ENCODE measurements around the gene NUP205.

The NUP205 gene

GRCh38 chr7:135557455-135558336 lies at the start of gene NUP205:
Gene NUP205, plus strand, starts transcription at chr7:135557917. Its CDS starts 28 bp downstream, at chr7:135557945.
- FAIRE-seq, result peak; percentile 94

- no peak for FAIRE-seq
Measured at GRCh38 chr7:135508883-135509588, 48.7 kb upstream of the NUP205 start.

GRCh38 chr7:135509589-135509838 lies 48.2 kb upstream of the NUP205 start:
- FAIRE-seq, result no peak

GRCh38 chr7:135509839-135510591 lies 47.7 kb upstream of the NUP205 start, which contains the start of gene CNOT4:
Gene CNOT4, minus strand, starts transcription at chr7:135510102. Its CDS starts 71,771 bp downstream, at chr7:135438331.
- no peak for FAIRE-seq

GRCh38 chr7:135510592-135511183 lies 47.0 kb upstream of the NUP205 start:
- FAIRE-seq, result no peak

GRCh38 chr7:135512135-135512887 lies 45.4 kb upstream of the NUP205 start:
- peak; percentile 99 for FAIRE-seq

GRCh38 chr7:135514856-135515255 lies 42.9 kb upstream of the NUP205 start:
- no peak for FAIRE-seq

GRCh38 chr7:135517060-135517459 lies 40.7 kb upstream of the NUP205 start:
- no peak for FAIRE-seq

- FAIRE-seq, result peak; percentile 49
Measured at GRCh38 chr7:135518748-135519147, 39.0 kb upstream of the NUP205 start.

GRCh38 chr7:135519233-135519688 lies 38.5 kb upstream of the NUP205 start:
- FAIRE-seq, result no peak

GRCh38 chr7:135519871-135520270 lies 37.8 kb upstream of the NUP205 start:
- FAIRE-seq, result no peak

- FAIRE-seq, result no peak
Measured at GRCh38 chr7:135522509-135522908, 35.2 kb upstream of the NUP205 start.

- FAIRE-seq, result peak; percentile 32
Measured at GRCh38 chr7:135523146-135523545, 34.6 kb upstream of the NUP205 start.

GRCh38 chr7:135525426-135525825 lies 32.3 kb upstream of the NUP205 start:
- FAIRE-seq, result no peak

- FAIRE-seq, result no peak
Measured at GRCh38 chr7:135527025-135527424, 30.7 kb upstream of the NUP205 start.

GRCh38 chr7:135536150-135536549 lies 21.6 kb upstream of the NUP205 start:
- FAIRE-seq, result no peak

GRCh38 chr7:135537453-135537852 lies 20.3 kb upstream of the NUP205 start:
- no peak for FAIRE-seq

- no peak for FAIRE-seq
Measured at GRCh38 chr7:135537905-135538304, 19.8 kb upstream of the NUP205 start.

GRCh38 chr7:135538376-135538775 lies 19.3 kb upstream of the NUP205 start:
- no peak for FAIRE-seq

GRCh38 chr7:135539629-135540028 lies 18.1 kb upstream of the NUP205 start:
- no peak for FAIRE-seq

GRCh38 chr7:135541029-135541428 lies 16.7 kb upstream of the NUP205 start:
- FAIRE-seq, result no peak

- no peak for FAIRE-seq
Measured at GRCh38 chr7:135550196-135550595, 7.5 kb upstream of the NUP205 start.
